NCI-H510A treated with DMSO at 0.1 percent for 48 hours (cell line): ENCODE results near the gene DGKE.
A peak's percentile ranks its signal among the peaks of the same experiment; 100 is the strongest.

ENCODE experiments used
- DNase-seq: peaks from one replicate; lab custom pipeline; 2025; lab: John Stamatoyannopoulos, UW

Gene DGKE

GRCh38 chr17:56815711-56816110, 18.2 kb upstream of the DGKE start:
- no peak for DNase-seq

GRCh38 chr17:56817066-56817465, 16.9 kb upstream of the DGKE start:
- DNase-seq: no peak

- DNase-seq: no peak
Measured at GRCh38 chr17:56819030-56819429, 14.9 kb upstream of the DGKE start.

- DNase-seq: peak; percentile 91
Measured at GRCh38 chr17:56819431-56820145, 14.4 kb upstream of the DGKE start.

GRCh38 chr17:56820207-56820606, 13.7 kb upstream of the DGKE start:
- DNase-seq: no peak

GRCh38 chr17:56821847-56822534, 12.0 kb upstream of the DGKE start:
- no peak for DNase-seq

GRCh38 chr17:56822725-56823124, 11.2 kb upstream of the DGKE start:
- no peak for DNase-seq

- no peak for DNase-seq
Measured at GRCh38 chr17:56823848-56824247, 10.1 kb upstream of the DGKE start.

GRCh38 chr17:56824503-56824902, 9.4 kb upstream of the DGKE start:
- DNase-seq: no peak

GRCh38 chr17:56826611-56827414, 7.1 kb upstream of the DGKE start:
- DNase-seq: no peak

- no peak for DNase-seq
Measured at GRCh38 chr17:56830726-56831368, 3.1 kb upstream of the DGKE start.

- no peak for DNase-seq
Measured at GRCh38 chr17:56831369-56832095, 2.4 kb upstream of the DGKE start.

GRCh38 chr17:56832446-56832845, 1.5 kb upstream of the DGKE start:
- no peak for DNase-seq

GRCh38 chr17:56833057-56833808, 718 bp upstream of the DGKE start:
- peak; percentile 95 for DNase-seq

- peak; percentile 69 for DNase-seq
Measured at GRCh38 chr17:56834380-56835263, 671 bp downstream of the DGKE start.

GRCh38 chr17:56835264-56835585, 1.3 kb downstream of the DGKE start:
- no peak for DNase-seq

GRCh38 chr17:56838687-56839086, 4.7 kb downstream of the DGKE start:
- DNase-seq: no peak

- DNase-seq: no peak
Measured at GRCh38 chr17:56842577-56842976, 8.6 kb downstream of the DGKE start.

- no peak for DNase-seq
Measured at GRCh38 chr17:56845934-56846333, 12.0 kb downstream of the DGKE start.

GRCh38 chr17:56847106-56847505, 13.2 kb downstream of the DGKE start:
- DNase-seq: no peak
